CD4-positive, alpha-beta T cell treated with Interleukin-4 for 4 hours (primary cell): ENCODE data around the gene FGF2.
"Not testable (repeated sequence)": the region's sequence is repeated elsewhere in the genome, so short reads cannot be mapped to it uniquely, and the experiment has no call there.

ENCODE experiments used
- DNase-seq: peaks from one replicate; pipeline ENCODE4 v3.0.0-alpha.2; 2020

Gene FGF2

DNA sequence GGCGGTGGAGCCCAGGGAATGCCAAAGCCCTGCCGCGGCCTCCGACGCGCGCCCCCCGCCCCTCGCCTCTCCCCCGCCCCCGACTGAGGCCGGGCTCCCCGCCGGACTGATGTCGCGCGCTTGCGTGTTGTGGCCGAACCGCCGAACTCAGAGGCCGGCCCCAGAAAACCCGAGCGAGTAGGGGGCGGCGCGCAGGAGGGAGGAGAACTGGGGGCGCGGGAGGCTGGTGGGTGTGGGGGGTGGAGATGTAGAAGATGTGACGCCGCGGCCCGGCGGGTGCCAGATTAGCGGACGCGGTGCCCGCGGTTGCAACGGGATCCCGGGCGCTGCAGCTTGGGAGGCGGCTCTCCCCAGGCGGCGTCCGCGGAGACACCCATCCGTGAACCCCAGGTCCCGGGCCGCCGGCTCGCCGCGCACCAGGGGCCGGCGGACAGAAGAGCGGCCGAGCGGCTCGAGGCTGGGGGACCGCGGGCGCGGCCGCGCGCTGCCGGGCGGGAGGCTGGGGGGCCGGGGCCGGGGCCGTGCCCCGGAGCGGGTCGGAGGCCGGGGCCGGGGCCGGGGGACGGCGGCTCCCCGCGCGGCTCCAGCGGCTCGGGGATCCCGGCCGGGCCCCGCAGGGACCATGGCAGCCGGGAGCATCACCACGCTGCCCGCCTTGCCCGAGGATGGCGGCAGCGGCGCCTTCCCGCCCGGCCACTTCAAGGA lies at the start of gene FGF2:
Gene FGF2 (plus strand): TSS at position 279 of the 705 bp plus-strand sequence. CDS start 344 bp downstream, at position 623.
- no peak for DNase-seq

DNA sequence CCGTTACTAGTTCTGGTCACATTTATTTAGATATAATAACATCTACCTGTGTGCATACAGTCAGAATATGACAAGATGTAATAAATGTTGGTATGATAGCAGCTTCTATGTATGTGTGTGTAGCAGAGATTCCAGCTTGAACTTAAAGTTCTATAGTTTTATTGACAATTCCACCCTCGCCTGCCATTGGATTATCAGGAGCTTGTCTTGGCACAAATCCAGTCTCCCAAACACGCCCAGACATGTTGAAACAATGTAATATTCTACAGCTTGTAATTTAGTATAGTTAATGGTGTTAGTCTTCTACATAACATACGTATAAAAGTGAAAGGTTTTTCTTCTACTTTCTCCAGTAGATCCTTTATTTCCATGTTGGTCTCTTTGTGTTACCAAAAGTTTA lies 49.7 kb upstream of the FGF2 start:
- DNase-seq, result no peak

- no peak for DNase-seq
Measured at GRCh38 chr4:122777846-122778673, 48.6 kb upstream of the FGF2 start.

DNA sequence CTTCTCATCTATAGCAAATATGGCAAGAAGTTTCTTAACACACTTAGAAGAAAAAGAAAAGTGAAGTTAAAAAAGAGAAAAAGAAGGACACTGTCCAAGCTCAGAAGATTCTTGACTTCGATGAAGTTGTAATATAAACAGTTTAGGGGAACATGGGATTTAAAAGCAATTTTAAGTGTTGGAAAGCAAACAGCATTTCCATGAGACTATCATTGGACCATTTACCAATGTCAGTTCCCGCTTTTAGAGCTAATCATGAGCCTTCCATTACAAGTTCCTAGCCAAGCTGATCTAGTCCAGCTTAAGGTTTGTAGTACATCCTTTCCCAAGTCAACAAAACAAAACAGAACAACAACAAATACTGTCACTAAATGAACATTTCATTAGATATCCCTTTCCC lies 45.1 kb upstream of the FGF2 start:
- no peak for DNase-seq

DNA sequence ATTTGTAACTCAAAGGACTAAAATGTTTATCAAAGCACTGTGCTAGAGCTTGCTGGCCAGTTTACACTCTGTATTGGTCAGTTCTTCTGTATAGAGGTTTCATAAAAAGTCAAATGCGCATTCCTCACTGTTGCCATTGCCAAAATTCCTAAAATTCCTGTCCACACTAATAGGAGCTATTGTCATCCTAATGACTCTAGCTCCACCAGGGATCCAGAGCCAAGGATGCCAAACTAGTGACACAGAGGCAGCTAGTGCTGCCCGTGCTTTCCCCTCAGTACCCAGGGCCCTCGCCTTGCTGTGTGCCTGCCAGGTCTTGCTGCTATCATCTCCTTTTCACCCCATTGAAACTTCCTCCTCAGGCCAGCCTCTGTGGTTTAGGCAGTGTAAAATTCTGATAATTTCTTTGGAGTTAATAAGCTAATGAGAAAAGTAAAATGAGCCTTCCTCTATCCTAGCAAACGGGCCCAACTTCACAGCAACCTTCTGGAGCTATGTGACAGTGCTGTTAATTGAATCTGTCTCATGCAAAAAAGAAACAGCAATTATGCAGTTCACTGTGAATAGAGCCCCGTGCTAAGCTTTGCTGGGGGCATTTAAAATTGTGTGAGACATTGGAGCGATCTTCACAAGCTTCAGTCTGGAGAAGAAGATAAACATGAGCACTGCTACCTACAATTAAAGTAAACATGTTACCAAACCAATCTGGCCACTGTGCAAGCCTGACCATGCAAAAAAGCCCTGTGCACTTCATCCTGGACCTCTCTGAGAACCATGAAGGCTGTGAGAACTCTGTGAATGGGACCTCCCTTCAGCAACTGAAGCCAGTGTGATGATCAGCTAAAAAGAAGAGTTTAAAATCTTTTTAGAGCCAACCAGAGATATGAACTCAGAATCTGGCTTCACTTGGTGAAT lies 43.1 kb upstream of the FGF2 start:
- DNase-seq, result no peak

DNA sequence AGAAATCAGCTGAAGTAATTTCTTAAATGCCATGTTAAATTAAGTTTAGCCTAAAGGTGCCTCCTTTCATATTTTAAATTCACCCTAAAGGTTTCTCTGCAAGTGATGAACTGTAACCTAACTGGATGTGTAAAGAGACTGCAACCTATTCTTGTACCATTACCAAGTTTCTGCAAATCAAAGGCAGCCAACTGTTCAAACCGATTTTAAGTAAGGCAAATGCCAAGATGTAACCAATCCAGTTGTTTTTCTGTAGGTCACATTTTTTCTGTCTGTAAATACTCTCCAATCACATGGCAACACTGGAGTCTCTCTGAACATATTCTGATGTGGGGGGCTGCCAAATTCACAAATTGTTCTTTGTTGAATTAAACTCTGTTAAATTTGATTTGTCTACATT lies 42.4 kb upstream of the FGF2 start:
- no peak for DNase-seq

DNA sequence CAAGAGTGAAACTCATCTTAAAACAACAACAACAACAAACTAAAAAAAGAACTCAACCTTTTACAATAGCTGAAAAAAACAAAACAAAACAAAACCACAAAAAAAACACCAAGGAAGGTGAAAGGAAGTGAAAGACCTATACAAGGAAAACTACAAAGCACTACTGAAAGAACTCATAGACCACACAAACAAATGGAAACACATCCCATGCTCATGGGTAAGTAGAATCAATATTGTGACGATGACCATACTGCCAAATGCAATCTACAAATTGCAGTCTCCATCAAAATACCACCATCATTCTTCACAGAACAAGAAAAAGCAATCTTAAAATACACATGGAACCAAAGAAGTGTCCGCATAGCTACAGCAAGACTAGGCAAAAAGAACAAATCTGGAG lies 41.5 kb upstream of the FGF2 start:
- DNase-seq, result no peak

DNA sequence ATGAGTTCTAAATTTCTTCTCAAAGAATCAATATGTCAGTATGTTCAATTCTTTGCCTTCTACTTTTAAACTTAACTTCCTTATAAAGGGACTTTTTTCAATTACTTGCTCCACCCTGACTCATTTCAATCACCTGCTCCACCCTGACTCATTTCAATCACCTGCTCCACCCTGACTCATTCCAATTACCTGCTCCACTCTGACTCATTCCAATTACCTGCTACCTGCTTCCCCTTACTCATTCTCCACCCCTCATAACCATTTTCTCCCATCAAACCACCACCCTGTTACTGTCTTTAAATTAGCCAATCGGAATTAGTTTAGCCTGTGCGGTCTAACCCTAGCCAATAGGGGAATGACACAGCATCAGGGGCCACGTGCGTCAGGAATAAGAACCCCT lies 40.3 kb upstream of the FGF2 start:
- not testable (repeated sequence) for DNase-seq

GRCh38 chr4:122786920-122787319 lies 39.7 kb upstream of the FGF2 start:
- not testable (repeated sequence) for DNase-seq

GRCh38 chr4:122787940-122788339 lies 38.7 kb upstream of the FGF2 start:
- DNase-seq, result no peak

- DNase-seq, result no peak
Measured at GRCh38 chr4:122788935-122789334, 37.7 kb upstream of the FGF2 start.

- DNase-seq, result no peak
Measured at GRCh38 chr4:122793811-122794210, 32.8 kb upstream of the FGF2 start.

DNA sequence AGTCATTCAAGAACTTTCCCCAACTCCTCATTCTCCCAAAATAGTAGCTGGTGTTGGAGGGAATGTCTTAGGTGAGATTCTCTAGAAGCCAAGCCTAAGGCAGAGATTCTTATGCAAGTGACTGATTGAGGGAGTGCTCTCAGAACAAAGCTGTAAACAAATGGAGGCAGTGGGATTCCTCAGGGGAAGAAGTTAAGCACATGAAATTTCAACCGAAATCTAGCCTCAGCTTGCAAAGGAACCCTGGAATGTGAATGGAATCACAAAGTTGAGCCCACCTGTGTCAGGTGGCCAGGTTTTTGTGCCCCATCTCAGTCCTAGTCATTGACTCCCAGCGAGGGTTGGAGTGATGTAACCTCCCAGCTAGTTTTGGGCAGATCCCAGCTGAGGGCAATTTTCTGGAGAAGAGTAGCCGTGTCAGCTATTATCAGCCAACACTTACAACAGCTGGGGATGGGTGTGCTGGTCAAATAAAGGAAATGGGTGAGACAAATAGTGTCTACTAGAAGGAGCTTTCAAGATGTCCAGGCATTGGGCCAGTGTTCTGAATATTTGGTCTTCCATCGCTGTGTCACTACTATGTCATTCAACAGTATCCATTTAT lies 29.7 kb upstream of the FGF2 start:
- DNase-seq, result no peak

DNA sequence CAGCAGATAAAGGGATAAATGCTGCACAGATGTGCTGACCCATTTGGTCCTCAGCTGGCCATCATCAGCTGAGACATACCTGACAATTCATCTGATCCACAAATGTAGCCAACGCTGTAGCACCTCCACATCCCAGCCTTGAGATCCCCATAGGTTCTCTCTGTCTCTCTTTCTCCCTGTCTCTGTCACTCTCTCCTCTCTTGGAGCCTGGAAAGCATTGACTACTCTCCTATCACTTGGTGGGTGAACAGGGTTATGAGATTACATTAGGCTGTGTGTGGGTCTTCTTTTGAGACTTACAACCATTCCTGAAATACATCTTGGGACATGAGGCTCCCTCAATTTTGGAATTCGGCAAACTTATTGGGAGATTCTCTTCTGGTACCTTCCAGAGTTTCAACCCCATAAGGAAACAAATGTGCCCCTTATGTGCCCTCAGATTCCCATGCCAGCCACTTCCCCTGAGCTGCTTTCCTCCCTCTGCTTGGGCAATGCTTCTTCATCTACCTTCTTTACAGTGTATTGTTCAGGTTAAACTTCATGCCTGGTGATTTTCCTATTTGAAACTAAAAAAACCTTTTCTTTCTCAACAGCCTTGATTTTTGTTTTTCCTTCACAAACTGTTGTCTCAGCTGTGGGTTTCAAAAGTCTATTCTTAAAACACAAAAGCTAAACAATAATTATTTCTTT lies 29.1 kb upstream of the FGF2 start:
- DNase-seq, result no peak

DNA sequence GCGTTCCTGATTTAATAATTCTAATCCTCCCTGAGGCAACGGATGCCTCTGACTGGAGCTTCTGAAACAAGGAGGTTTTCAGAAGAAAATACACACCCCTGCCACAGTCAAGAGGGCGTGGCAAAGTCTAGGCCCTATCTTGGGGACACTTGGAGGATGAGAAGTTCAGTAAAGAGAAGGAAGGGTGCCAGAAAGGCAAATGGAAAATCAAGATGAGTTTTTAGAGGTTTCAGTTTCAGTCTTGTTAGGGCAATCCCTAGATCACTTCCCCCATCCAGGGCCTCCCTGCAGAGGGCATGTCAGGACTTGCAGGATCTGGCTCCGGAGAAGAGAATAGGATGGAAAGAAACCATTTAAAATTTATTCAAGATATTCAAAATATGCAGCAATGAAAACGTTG lies 28.5 kb upstream of the FGF2 start:
- no peak for DNase-seq

DNA sequence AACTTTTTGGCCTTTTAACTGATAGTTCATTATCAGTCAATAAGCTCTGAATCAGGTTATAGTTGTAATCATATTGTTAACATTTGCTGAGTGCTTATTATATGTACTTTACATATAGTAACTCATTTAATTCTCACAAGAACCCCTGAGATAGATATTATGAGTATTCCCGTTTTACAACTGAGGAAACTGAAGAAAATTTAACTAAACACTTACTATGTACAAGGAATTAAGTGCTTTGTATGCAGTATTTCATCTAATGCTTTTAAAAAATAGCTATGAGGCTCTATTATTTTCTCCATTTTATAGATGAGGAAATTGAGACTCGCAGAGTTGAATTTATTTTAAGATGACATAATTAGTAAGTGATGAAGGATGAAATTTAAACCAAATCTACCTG lies 27.7 kb upstream of the FGF2 start:
- DNase-seq, result no peak

DNA sequence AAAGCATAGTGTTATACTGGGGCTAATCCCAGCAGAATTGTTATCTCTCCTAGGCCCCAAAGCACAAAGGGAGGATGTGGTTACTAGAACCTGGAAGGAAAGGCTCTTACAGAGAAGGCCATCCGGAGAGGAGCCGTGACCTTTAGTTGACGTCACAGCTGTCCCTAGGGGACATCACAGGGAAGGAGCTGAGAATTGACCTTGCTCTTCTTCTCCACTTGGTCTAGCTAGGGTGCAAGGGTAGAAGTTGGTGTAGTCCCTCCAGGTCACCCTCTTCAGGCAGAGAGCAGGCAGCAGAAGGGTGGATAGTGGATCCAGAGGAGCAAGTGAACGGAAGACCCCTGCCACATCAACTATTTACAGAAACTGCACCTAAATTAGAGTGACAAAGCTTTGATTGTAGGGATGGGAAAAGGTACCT lies 22.8 kb upstream of the FGF2 start:
- DNase-seq, result no peak

GRCh38 chr4:122806981-122807679 lies 19.5 kb upstream of the FGF2 start:
- no peak for DNase-seq

GRCh38 chr4:122810669-122811068 lies 16.0 kb upstream of the FGF2 start:
- DNase-seq, result no peak

GRCh38 chr4:122811781-122812180 lies 14.8 kb upstream of the FGF2 start:
- DNase-seq, result not testable (repeated sequence)

DNA sequence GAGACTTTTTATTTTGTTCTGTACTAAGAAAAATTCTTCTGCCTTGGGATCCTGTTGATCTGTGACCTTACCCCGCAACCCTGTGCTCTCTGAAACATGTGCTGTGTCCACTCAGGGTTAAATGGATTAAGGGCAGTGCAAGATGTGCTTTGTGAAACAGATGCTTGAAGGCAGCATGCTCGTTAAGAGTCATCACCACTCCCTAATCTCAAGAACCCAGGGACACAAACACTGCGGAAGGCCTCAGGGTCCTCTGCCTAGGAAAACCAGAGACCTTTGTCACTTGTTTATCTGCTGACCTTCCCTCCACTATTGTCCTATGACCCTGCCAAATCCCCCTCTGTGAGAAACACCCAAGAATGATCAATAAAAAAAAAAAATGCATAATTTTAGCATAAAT lies 13.8 kb upstream of the FGF2 start:
- not testable (repeated sequence) for DNase-seq

DNA sequence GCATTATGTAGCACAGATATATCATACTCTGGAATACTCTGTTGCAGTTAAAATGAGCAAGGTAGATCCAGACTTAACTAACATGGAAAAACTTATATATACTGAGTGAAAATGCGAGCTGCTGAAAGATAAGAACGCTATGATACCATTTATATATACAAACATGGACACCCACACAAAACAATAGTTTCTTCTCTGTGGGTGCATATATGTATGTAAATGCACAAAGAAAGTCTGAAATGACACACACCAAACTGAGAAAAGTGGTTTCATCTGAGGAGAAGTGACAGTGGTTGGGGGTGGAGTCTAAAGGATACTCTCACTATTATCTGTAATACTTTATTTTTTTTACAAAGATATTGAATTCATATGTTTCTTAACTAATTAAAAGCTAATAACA lies 12.2 kb upstream of the FGF2 start:
- DNase-seq, result no peak
